GM12874 (cell line): ENCODE measurements around the gene TECR.

Experiments
- CTCF ChIP-seq: IDR thresholded peaks from 2 replicates; pipeline ENCODE4 v1.5.1; 2011; ENCODE audit warnings: low read depth, mild to moderate bottlenecking, control low read depth, low read length, moderate library complexity; ENCODE audit not compliant: insufficient read depth

Gene TECR

GRCh38 chr19:14503285-14503684 is 26.1 kb upstream of the TECR start:
- no peak for TF ChIP-seq CTCF

GRCh38 chr19:14505488-14506239 is 23.7 kb upstream of the TECR start:
- TF ChIP-seq CTCF = peak; percentile 94

GRCh38 chr19:14507704-14508542 is 21.5 kb upstream of the TECR start:
- TF ChIP-seq CTCF = no peak

GRCh38 chr19:14510311-14511228 is 18.8 kb upstream of the TECR start:
- no peak for TF ChIP-seq CTCF

GRCh38 chr19:14511229-14511593 is 18.2 kb upstream of the TECR start:
- TF ChIP-seq CTCF = no peak

GRCh38 chr19:14512406-14512961 is 16.9 kb upstream of the TECR start:
- no peak for TF ChIP-seq CTCF
